ENCODE results near the gene NFIC. TPM values are rescaled to one million over a fixed set of nuclear protein-coding genes. Genes with fewer than 3 reads are reported as not detected.

NFIC gene
- total and polyA plus RNA-seq, 4 donors: 12.8 to 100 (median 75.1) TPM

DNA sequence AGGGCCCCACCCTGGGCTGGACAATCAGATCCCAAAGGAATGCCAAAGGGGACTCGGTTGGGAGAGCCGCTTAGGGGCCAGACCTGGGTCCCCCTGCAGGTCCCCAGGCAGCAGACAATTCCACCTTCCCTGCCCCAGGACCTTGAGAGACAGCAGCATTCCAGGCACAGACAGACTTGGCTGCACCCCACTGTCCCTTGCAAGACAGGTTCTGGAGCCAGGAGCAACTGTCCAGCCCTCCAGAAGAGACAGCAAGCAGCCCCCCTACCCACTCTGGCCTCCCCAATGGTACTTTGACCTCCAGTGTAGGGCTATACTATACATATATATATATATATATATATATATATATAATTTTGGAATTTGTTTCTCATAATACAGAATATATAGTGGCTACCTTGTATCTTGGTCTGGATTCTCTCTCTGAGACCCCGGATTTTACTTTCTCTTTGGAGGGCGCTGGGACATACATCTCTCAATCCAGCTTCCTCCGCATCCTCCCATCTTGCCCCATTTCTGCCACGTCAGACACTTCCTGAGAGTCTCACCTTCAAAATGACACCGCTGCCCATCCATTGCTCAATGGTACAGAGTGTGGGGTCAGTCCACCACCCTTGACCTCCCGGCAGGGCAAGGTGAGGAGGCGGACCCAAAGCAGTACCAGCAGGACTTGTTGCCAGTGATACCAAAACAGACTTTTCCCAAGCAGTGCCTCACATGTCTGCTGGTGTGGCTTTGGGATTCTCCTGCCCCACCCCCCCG is 101.2 kb downstream of the NFIC start:
- Histone ChIP-seq H3K27ac (ENCODE audit: low read depth in 1 of 2, low read length in 2 of 2) (peak overlapping the region in 1 of 2 donors; percentile 56), H3K9ac (ENCODE audit: low read depth in 1 of 2, low read length in 2 of 2) (no peak overlapping the region), H3K27me3 (ENCODE audit: control insufficient read depth in 4 of 4, insufficient read depth in 4 of 4, low read length in 3 of 4) (no peaks in the 10 kb centered on the region), H3K4me1 (ENCODE audit: control insufficient read depth in 4 of 4, insufficient read depth in 4 of 4, low read length in 3 of 4) (peaks cover 3 to 22% (median 10%) of the 10 kb centered on the region in 4 donors), H3K9me3 (ENCODE audit: control insufficient read depth in 4 of 4, low read length in 3 of 4) (no peaks in the 10 kb centered on the region), H3K36me3 (ENCODE audit: control insufficient read depth in 4 of 4, insufficient read depth in 3 of 4, low read depth in 1 of 4, low read length in 3 of 4) (peaks cover 0 to 12% (median 3%) of the 10 kb centered on the region in 4 donors), H3K4me3 (ENCODE audit: low read depth in 1 of 3, low read length in 3 of 3) (no peak overlapping the region)
- TF ChIP-seq TAF1 (conservative IDR thresholded peaks at IDR 0.05) (no peak), RAD21 (IDR thresholded peaks at IDR 0.05) (peak; percentile 23 to 51), JUND (IDR thresholded peaks at IDR 0.05) (peak in 1 of 2 donors; percentile 36), YY1 (IDR thresholded peaks at IDR 0.05) (peak; percentile 27), EGR1 (IDR thresholded peaks at IDR 0.05; ENCODE audit: low read depth in 2 of 2) (peak in 1 of 2 donors; percentile 60), RXRA (IDR thresholded peaks at IDR 0.05) (peak; percentile 94), SP1 (IDR thresholded peaks at IDR 0.05) (peak; percentile 64), REST (IDR thresholded peaks at IDR 0.05) (peak; percentile 27), HNF4G (IDR thresholded peaks at IDR 0.05) (peak; percentile 90), FOXA1 (IDR thresholded peaks at IDR 0.05) (peak; percentile 63), NR2F2 (IDR thresholded peaks at IDR 0.05) (peak; percentile 97), FOXA2 (IDR thresholded peaks at IDR 0.05) (no peak), ATF3 (IDR thresholded peaks at IDR 0.05) (no peak), MAX (IDR thresholded peaks at IDR 0.05) (peak; percentile 58), HNF4A (conservative IDR thresholded peaks at IDR 0.05) (peak; percentile 96 to 97)
- TF ChIP-seq, protein P1, sequence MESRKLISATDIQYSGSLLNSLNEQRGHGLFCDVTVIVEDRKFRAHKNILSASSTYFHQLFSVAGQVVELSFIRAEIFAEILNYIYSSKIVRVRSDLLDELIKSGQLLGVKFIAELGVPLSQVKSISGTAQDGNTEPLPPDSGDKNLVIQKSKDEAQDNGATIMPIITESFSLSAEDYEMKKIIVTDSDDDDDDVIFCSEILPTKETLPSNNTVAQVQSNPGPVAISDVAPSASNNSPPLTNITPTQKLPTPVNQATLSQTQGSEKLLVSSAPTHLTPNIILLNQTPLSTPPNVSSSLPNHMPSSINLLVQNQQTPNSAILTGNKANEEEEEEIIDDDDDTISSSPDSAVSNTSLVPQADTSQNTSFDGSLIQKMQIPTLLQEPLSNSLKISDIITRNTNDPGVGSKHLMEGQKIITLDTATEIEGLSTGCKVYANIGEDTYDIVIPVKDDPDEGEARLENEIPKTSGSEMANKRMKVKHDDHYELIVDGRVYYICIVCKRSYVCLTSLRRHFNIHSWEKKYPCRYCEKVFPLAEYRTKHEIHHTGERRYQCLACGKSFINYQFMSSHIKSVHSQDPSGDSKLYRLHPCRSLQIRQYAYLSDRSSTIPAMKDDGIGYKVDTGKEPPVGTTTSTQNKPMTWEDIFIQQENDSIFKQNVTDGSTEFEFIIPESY (IDR thresholded peaks at IDR 0.05): peak; percentile 28
- TF ChIP-seq, protein P2, sequence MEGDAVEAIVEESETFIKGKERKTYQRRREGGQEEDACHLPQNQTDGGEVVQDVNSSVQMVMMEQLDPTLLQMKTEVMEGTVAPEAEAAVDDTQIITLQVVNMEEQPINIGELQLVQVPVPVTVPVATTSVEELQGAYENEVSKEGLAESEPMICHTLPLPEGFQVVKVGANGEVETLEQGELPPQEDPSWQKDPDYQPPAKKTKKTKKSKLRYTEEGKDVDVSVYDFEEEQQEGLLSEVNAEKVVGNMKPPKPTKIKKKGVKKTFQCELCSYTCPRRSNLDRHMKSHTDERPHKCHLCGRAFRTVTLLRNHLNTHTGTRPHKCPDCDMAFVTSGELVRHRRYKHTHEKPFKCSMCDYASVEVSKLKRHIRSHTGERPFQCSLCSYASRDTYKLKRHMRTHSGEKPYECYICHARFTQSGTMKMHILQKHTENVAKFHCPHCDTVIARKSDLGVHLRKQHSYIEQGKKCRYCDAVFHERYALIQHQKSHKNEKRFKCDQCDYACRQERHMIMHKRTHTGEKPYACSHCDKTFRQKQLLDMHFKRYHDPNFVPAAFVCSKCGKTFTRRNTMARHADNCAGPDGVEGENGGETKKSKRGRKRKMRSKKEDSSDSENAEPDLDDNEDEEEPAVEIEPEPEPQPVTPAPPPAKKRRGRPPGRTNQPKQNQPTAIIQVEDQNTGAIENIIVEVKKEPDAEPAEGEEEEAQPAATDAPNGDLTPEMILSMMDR (IDR thresholded peaks at IDR 0.05; ENCODE audit: low read depth, low read length, missing input control): no peak
- no peak for DNase-seq (ENCODE audit: low spot score)
- WGBS: 59% methylated on average over 10 of the region's 10 CpGs
